ENCODE results near the gene GPC5. TPM values are rescaled to one million over a fixed set of nuclear protein-coding genes. Genes with fewer than 3 reads are reported as not detected.

GPC5 gene
- total and polyA plus RNA-seq, 9 of the 15 experiments (the other 6 are each of a cell fraction or from before 2014, with no cell fraction given): 0.18 to 0.27 TPM; not detected in 7

DNA sequence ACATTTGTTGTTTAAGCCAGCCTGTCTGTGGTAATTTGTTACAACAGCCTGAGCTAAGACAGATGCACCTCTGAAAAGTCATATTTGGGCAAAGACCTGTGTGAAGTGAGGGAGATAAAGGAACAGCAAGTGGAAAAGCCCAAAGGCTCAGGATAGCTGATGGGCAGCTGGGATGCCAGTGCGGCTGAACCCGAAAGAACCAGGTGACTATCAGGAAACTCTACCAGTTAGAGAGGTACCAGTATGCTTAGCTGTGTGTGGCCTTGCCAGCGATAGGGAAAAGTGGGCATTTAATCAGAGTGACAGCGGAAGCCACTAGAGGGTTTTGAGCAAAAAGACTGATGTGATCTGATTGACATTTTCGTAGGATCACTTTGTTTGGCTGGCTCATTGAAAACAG lies 1063.4 kb downstream of the GPC5 start:
- Histone ChIP-seq H3K9ac (ENCODE audit: insufficient read depth in 1 of 2, low read depth in 2 of 2, low read length in 2 of 2) (no peak overlapping the region), H2AFZ (ENCODE audit: low read depth, low read length) (no peak overlapping the region), H3K27me3 (ENCODE audit: control insufficient read depth in 2 of 2, insufficient read depth in 2 of 2, low read length in 2 of 2) (no peaks in the 10 kb centered on the region), H3K4me3 (no peak overlapping the region), H3K27ac (ENCODE audit: extremely low read depth, low read depth, low read length) (no peak overlapping the region), H3K36me3 (ENCODE audit: control insufficient read depth, insufficient read depth, low read length) (no peaks in the 10 kb centered on the region), H4K20me1 (replicated peaks; ENCODE audit: control insufficient read depth, insufficient read depth, low read length) (no peaks in the 10 kb centered on the region), H3K9me3 (replicated peaks; ENCODE audit: control insufficient read depth, insufficient read depth, low read depth, low read length) (no peaks in the 10 kb centered on the region; the same call in 1 of the 2 replicates), H3K4me1 (replicated peaks in 1 of 2; ENCODE audit: control insufficient read depth in 2 of 2, insufficient read depth in 2 of 2, low read length in 2 of 2) (no peaks in the 10 kb centered on the region), H3K79me2 (ENCODE audit: control insufficient read depth, insufficient read depth, low read length) (no peaks in the 10 kb centered on the region), H3K4me2 (ENCODE audit: insufficient read depth, low read length) (no peak overlapping the region), H3K9me1 (ENCODE audit: control insufficient read depth, insufficient read depth, low read length) (no peaks in the 10 kb centered on the region)
- intact Hi-C loops (cut with micrococcal nuclease): no loop called here
- 2% methylated on average over 5 of the region's 5 CpGs for WGBS (ENCODE audit: insufficient coverage, low coverage, missing lambda C conversion rate)
- TF ChIP-seq ZNF184 (CRISPR knock-in tag; IDR thresholded peaks at IDR 0.05) (peak; percentile 55; the same call in 1 of the 2 replicates), ZBTB1 (CRISPR knock-in tag; IDR thresholded peaks at IDR 0.05; ENCODE audit: borderline replicate concordance, low read depth) (0 out of 2 replicates have a peak, but pooled peaks have one; percentile 42), HDAC3 (IDR thresholded peaks at IDR 0.05; ENCODE audit: borderline replicate concordance, partially characterized antibody) (no peak), GATA2 (CRISPR knock-in tag; IDR thresholded peaks at IDR 0.05) (no peak)
- TF ChIP-seq, protein P1, sequence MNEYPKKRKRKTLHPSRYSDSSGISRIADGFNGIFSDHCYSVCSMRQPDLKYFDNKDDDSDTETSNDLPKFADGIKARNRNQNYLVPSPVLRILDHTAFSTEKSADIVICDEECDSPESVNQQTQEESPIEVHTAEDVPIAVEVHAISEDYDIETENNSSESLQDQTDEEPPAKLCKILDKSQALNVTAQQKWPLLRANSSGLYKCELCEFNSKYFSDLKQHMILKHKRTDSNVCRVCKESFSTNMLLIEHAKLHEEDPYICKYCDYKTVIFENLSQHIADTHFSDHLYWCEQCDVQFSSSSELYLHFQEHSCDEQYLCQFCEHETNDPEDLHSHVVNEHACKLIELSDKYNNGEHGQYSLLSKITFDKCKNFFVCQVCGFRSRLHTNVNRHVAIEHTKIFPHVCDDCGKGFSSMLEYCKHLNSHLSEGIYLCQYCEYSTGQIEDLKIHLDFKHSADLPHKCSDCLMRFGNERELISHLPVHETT (CRISPR knock-in tag; conservative IDR thresholded peaks at IDR 0.05 in 1 of 2, IDR thresholded peaks at IDR 0.05 in 1 of 2): 0 out of 4 replicates have a peak, but pooled peaks of 1 of the 2 experiments have one; percentile 37
- TF ChIP-seq, protein P2, sequence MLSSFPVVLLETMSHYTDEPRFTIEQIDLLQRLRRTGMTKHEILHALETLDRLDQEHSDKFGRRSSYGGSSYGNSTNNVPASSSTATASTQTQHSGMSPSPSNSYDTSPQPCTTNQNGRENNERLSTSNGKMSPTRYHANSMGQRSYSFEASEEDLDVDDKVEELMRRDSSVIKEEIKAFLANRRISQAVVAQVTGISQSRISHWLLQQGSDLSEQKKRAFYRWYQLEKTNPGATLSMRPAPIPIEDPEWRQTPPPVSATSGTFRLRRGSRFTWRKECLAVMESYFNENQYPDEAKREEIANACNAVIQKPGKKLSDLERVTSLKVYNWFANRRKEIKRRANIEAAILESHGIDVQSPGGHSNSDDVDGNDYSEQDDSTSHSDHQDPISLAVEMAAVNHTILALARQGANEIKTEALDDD (IDR thresholded peaks at IDR 0.05): no peak
- TF ChIP-seq, protein P3, sequence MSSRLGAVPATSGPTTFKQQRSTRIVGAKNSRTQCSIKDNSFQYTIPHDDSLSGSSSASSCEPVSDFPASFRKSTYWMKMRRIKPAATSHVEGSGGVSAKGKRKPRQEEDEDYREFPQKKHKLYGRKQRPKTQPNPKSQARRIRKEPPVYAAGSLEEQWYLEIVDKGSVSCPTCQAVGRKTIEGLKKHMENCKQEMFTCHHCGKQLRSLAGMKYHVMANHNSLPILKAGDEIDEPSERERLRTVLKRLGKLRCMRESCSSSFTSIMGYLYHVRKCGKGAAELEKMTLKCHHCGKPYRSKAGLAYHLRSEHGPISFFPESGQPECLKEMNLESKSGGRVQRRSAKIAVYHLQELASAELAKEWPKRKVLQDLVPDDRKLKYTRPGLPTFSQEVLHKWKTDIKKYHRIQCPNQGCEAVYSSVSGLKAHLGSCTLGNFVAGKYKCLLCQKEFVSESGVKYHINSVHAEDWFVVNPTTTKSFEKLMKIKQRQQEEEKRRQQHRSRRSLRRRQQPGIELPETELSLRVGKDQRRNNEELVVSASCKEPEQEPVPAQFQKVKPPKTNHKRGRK (tag; IDR thresholded peaks at IDR 0.05): no peak
- ATAC-seq (no peak), DNase-seq (ENCODE audit: extremely low read depth in 1 of 4, low spot score in 3 of 4) (no peak), FAIRE-seq (no peak)
- in situ Hi-C loops (cut with MboI): no loop called here
- ChIA-PET CTCF (ENCODE audit: low intra/inter-chr PET ratio) (no interaction called here), POLR2A (no interaction called here)
- no TSS peak for BruUV-seq (replicated peaks)
